Caco-2 (cell line): ENCODE data around the gene LRRC59. TPM values are rescaled to one million over a fixed set of nuclear protein-coding genes. Genes with fewer than 3 reads are reported as not detected.

ENCODE experiments used
- BruUV-seq: library from RNA; stranded (reverse); fragments of 400-500 nt; replicated peaks from 2 replicates; lab custom pipeline; 2021; lab: Mats Ljungman, UMichigan
- CTCF ChIA-PET: fragments of 300-600 bp; sonication (Branson Sonifier 250); formaldehyde crosslinking; loops from one replicate; lab custom pipeline; 2022; ENCODE audit warnings: antibody characterized with exemption; lab: Charles Lee
- POLR2A ChIA-PET: fragments of 300-600 bp; sonication (Branson Sonifier 250); formaldehyde crosslinking; loops from one replicate; lab custom pipeline; 2022; ENCODE audit warnings: antibody characterized with exemption; lab: Charles Lee
- DNase-seq, 2 experiments: peaks; one replicate each; pipeline versions ENCODE4 v3.0.0 to v3.0.0-alpha.2; 2020 to 2022
- H3K27me3 ChIP-seq: replicated peaks from 2 replicates; pipeline ENCODE4 v1.6.0; 2011; ENCODE audit warnings: low read length; ENCODE audit not compliant: control insufficient read depth, insufficient read depth
- H3K36me3 ChIP-seq: 2 replicates; pipeline ENCODE4 v1.5.1; 2011; ENCODE audit warnings: low read length; ENCODE audit not compliant: control insufficient read depth, insufficient read depth
- H3K4me1 ChIP-seq: fragments of 250-450 bp; sonication (Bioruptor Pico); 2 replicates; pipeline ENCODE4 v1.5.1; 2020; ENCODE audit warnings: mild to moderate bottlenecking
- H3K4me3 ChIP-seq: 2 replicates; pipeline ENCODE4 v1.5.1; 2011; ENCODE audit warnings: low read depth, mild to moderate bottlenecking, control low read depth, low read length
- H3K9me3 ChIP-seq: fragments of 250-450 bp; sonication (Bioruptor Pico); 2 replicates; pipeline ENCODE4 v1.5.1; 2020; ENCODE audit warnings: mild to moderate bottlenecking, moderate library complexity
- H3K27ac Mint-ChIP-seq: one replicate; pipeline ENCODE4 v1.8.0; 2022; ENCODE audit warnings: mixed read lengths; ENCODE audit not compliant: unreplicated experiment
- H3K27me3 Mint-ChIP-seq: one replicate; pipeline ENCODE4 v1.8.0; 2022; ENCODE audit warnings: mixed read lengths; ENCODE audit not compliant: insufficient read depth, unreplicated experiment
- H3K36me3 Mint-ChIP-seq: one replicate; pipeline ENCODE4 v1.8.0; 2022; ENCODE audit warnings: mild to moderate bottlenecking, mixed read lengths; ENCODE audit not compliant: insufficient read depth, unreplicated experiment
- H3K4me1 Mint-ChIP-seq: one replicate; pipeline ENCODE4 v1.8.0; 2022; ENCODE audit warnings: low read depth, mixed read lengths; ENCODE audit not compliant: unreplicated experiment
- H3K4me3 Mint-ChIP-seq: one replicate; pipeline ENCODE4 v1.8.0; 2022; ENCODE audit warnings: mild to moderate bottlenecking, moderate library complexity, mixed read lengths; ENCODE audit not compliant: unreplicated experiment
- H3K9me3 Mint-ChIP-seq: one replicate; pipeline ENCODE4 v1.8.0; 2022; ENCODE audit warnings: mixed read lengths; ENCODE audit not compliant: unreplicated experiment
- intact Hi-C: fragments of 100-400 bp; cut with micrococcal nuclease; formaldehyde crosslinking; loops from one replicate; pipeline ENCODE4 v1.10.0; 2022; ENCODE audit not compliant: unreplicated experiment
- total RNA-seq: library from RNA; stranded (reverse); gene quantifications from 2 replicates; pipeline ENCODE4 v1.2.3, GENCODE V29; 2022
- TF ChIP-seq, protein P1 (sequence below), 2 experiments: fragments of 200-600 bp in 1 of 2; IDR thresholded peaks; 1 replicate in 1 of 2; 2 replicates in 1 of 2; pipeline versions ENCODE4 v1.5.1 to v1.8.0; 2011 to 2022; ENCODE audit warnings: antibody characterized with exemption in 1 of 2, control low read depth in 1 of 2, inconsistent platforms in 1 of 2, low read depth in 1 of 2, low read length in 1 of 2, mild to moderate bottlenecking in 1 of 2, moderate library complexity in 1 of 2; ENCODE audit not compliant: insufficient read depth in 1 of 2, severe bottlenecking in 1 of 2, unreplicated experiment in 1 of 2

The LRRC59 gene
- total RNA-seq, 1 experiment from 2014 or later = 324 TPM

DNA sequence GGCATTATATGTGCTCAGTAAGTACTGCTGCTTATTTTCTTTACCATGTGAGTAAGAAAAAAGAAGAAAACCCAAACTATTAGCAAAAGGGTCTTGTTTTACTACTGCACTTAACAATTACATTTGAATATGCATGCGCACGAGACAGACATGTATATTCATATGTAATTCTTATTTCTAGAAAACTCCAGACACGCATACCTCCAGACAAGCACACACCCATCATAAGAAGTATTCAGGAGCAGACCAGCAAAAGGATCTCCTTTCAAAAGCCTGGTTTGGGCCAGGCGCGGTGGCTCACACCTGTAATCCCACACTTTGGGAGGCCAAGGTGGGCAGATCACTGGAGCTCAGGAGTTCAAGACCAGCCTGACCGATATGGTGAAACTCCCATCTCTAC is 7.8 kb downstream of the LRRC59 start:
- ChIA-PET POLR2A (interaction anchor here (0.6 kb wide), 2 partner anchors 85 to 300 kb away, joined by 3 to 4 read pairs; no protein-coding TSS in a partner anchor), CTCF (interaction anchor here (0.6 to 2.5 kb wide), 2 partner anchors 8 to 55 kb away, joined by 3 to 19 read pairs; partner anchors contain the start of gene LRRC59)
- H3K27me3 ChIP-seq = no peaks in the 10 kb centered on the region
- Mint-ChIP-seq H3K4me1 (no peaks in the 10 kb centered on the region), H3K4me3 (no peak overlapping the region), H3K9me3 (no peaks in the 10 kb centered on the region), H3K27me3 (no peaks in the 10 kb centered on the region), H3K36me3 (peaks cover 100% of the 10 kb centered on the region), H3K27ac (no peak overlapping the region)
- TF ChIP-seq, protein P1, sequence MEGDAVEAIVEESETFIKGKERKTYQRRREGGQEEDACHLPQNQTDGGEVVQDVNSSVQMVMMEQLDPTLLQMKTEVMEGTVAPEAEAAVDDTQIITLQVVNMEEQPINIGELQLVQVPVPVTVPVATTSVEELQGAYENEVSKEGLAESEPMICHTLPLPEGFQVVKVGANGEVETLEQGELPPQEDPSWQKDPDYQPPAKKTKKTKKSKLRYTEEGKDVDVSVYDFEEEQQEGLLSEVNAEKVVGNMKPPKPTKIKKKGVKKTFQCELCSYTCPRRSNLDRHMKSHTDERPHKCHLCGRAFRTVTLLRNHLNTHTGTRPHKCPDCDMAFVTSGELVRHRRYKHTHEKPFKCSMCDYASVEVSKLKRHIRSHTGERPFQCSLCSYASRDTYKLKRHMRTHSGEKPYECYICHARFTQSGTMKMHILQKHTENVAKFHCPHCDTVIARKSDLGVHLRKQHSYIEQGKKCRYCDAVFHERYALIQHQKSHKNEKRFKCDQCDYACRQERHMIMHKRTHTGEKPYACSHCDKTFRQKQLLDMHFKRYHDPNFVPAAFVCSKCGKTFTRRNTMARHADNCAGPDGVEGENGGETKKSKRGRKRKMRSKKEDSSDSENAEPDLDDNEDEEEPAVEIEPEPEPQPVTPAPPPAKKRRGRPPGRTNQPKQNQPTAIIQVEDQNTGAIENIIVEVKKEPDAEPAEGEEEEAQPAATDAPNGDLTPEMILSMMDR (IDR thresholded peaks at IDR 0.05; ENCODE audit: insufficient read depth in 1 of 2, low read depth in 1 of 2, low read length in 1 of 2, severe bottlenecking in 1 of 2, unreplicated experiment in 1 of 2) = no peak
- intact Hi-C loops = no loop called here
- BruUV-seq = no TSS peak
- H3K4me1 ChIP-seq = no peaks in the 10 kb centered on the region
- H3K4me3 ChIP-seq = no peak overlapping the region
- no peak for DNase-seq
- peaks cover 22% of the 10 kb centered on the region for H3K36me3 ChIP-seq
- H3K9me3 ChIP-seq = no peaks in the 10 kb centered on the region

DNA sequence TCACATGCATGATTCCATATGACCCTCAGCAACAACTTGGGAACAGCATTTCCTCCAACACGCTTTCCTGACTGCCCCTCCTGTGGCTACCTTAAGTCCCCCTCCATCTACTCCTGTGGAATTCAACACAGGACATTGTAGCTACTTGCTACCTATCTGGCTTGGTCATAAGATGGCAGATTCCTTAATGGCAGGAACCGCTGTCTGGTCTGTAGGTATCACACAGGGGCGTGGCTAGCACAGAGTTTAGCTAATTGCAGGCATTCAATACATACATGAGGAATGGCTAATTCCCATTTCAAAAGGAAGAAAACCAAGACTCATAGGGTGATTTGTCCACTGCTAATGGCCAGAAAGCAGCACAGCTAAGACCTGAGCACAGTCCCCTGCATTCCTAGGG is 8.6 kb downstream of the LRRC59 start:
- H3K4me1 Mint-ChIP-seq = no peaks in the 10 kb centered on the region
- peaks cover 20% of the 10 kb centered on the region for H3K36me3 ChIP-seq
- TF ChIP-seq, protein P1 (IDR thresholded peaks at IDR 0.05; ENCODE audit: insufficient read depth in 1 of 2, low read depth in 1 of 2, low read length in 1 of 2, severe bottlenecking in 1 of 2, unreplicated experiment in 1 of 2) = no peak
- H3K9me3 Mint-ChIP-seq = no peaks in the 10 kb centered on the region
- no TSS peak for BruUV-seq
- no peaks in the 10 kb centered on the region for H3K27me3 Mint-ChIP-seq
- H3K27ac Mint-ChIP-seq = no peak overlapping the region
- H3K36me3 Mint-ChIP-seq = peaks cover 100% of the 10 kb centered on the region
- POLR2A ChIA-PET = interaction anchor here (0.6 to 1.0 kb wide), 3 partner anchors 8 to 457 kb away, joined by 3 to 4 read pairs (median 4); partner anchors contain the start of gene LRRC59
- intact Hi-C loops = no loop called here
- no peaks in the 10 kb centered on the region for H3K4me1 ChIP-seq
- H3K4me3 ChIP-seq = no peak overlapping the region
- CTCF ChIA-PET = interaction anchor here (1.0 to 2.5 kb wide), 2 partner anchors 9 to 26 kb away, joined by 3 to 19 read pairs; partner anchors contain the start of gene LRRC59
- no peaks in the 10 kb centered on the region for H3K9me3 ChIP-seq
- H3K27me3 ChIP-seq = no peaks in the 10 kb centered on the region
- H3K4me3 Mint-ChIP-seq = no peak overlapping the region
- DNase-seq = no peak

DNA sequence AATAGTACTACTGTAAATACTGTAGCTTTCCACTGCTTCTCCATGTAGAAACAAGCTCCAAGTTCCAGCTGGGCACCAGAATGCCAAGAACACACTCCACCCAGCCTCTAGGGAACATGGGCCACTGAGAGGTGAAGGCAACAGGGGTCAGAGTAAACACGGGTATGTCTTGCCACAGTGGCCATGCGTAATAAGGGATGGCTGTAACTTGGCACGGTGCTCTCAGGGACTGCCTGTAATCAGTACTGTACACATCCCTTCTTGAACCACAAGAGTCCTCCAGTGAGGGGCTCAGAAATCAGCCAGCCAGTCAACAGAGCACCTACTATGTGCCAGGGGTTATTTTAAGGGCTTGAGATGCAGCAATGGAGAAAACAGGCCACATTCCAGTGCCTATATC is 10.8 kb downstream of the LRRC59 start:
- Histone ChIP-seq H3K4me3 (no peak overlapping the region), H3K4me1 (no peaks in the 10 kb centered on the region), H3K27me3 (no peaks in the 10 kb centered on the region), H3K9me3 (no peaks in the 10 kb centered on the region), H3K36me3 (peaks cover 11% of the 10 kb centered on the region)
- no peaks in the 10 kb centered on the region for H3K9me3 Mint-ChIP-seq
- no peak for DNase-seq
- H3K36me3 Mint-ChIP-seq = peaks cover 100% of the 10 kb centered on the region
- intact Hi-C loops = no loop called here
- ChIA-PET POLR2A (interaction anchor here (0.6 kb wide), 1 partner anchor 10 kb away, joined by 4 read pairs; the partner anchor contains the start of gene LRRC59), CTCF (interaction anchor here (1.0 kb wide), 1 partner anchor 11 kb away, joined by 4 read pairs; the partner anchor contains the start of gene LRRC59)
- no peak overlapping the region for H3K27ac Mint-ChIP-seq
- no peaks in the 10 kb centered on the region for H3K27me3 Mint-ChIP-seq
- H3K4me1 Mint-ChIP-seq = no peaks in the 10 kb centered on the region
- TF ChIP-seq, protein P1 (IDR thresholded peaks at IDR 0.05; ENCODE audit: insufficient read depth in 1 of 2, low read depth in 1 of 2, low read length in 1 of 2, severe bottlenecking in 1 of 2, unreplicated experiment in 1 of 2) = no peak
- BruUV-seq = no TSS peak
- H3K4me3 Mint-ChIP-seq = no peak overlapping the region
